ENCODE data around the gene NUP62.

Gene NUP62

GRCh38 chr19:49913720-49914119 is 15.6 kb downstream of the NUP62 start:
- Histone ChIP-seq H3K79me2 (ENCODE audit: insufficient read depth, low read length) (peaks cover 93% of the 10 kb centered on the region), H3K4me3 (ENCODE audit: low read depth in 1 of 2, low read length in 2 of 2) (no peak overlapping the region), H3K9ac (ENCODE audit: low read depth, low read length) (no peak overlapping the region), H3K4me1 (ENCODE audit: insufficient read depth, low read length) (no peaks in the 10 kb centered on the region), H4K20me1 (ENCODE audit: insufficient read depth, low read length) (peaks cover 89% of the 10 kb centered on the region), H3K27me3 (ENCODE audit: insufficient read depth, low read length, poor library complexity) (no peaks in the 10 kb centered on the region), H3K36me3 (ENCODE audit: insufficient read depth, low read length) (peaks cover 93% of the 10 kb centered on the region), H3K9me3 (ENCODE audit: insufficient read depth, low read length, severe bottlenecking) (no peaks in the 10 kb centered on the region), H3K27ac (ENCODE audit: low read length) (no peak overlapping the region), H2AFZ (ENCODE audit: low read depth, low read length) (no peak overlapping the region), H3K4me2 (ENCODE audit: insufficient read depth, low read length) (no peak overlapping the region)
- TF ChIP-seq CTCF (IDR thresholded peaks at IDR 0.05; ENCODE audit: borderline replicate concordance, extremely low read depth, low read length, poor library complexity, severe bottlenecking) = no peak
- no peak for TF ChIP-seq EZH2 (IDR thresholded peaks at IDR 0.05; ENCODE audit: borderline replicate concordance, low read depth, low read length, severe bottlenecking)
- ATAC-seq (ENCODE audit: insufficient read depth, low read depth) (no peak), DNase-seq (no peak)

- DNase-seq = no peak
- TF ChIP-seq EZH2 (IDR thresholded peaks at IDR 0.05; ENCODE audit: borderline replicate concordance, low read depth, low read length, severe bottlenecking) = no peak
- TF ChIP-seq CTCF (IDR thresholded peaks at IDR 0.05; ENCODE audit: borderline replicate concordance, extremely low read depth, low read length, poor library complexity, severe bottlenecking) = peak; percentile 13
- Histone ChIP-seq H3K36me3 (ENCODE audit: insufficient read depth, low read length) (peaks cover 94% of the 10 kb centered on the region), H3K27me3 (ENCODE audit: insufficient read depth, low read length, poor library complexity) (no peaks in the 10 kb centered on the region), H2AFZ (ENCODE audit: low read depth, low read length) (no peak overlapping the region), H3K4me1 (ENCODE audit: insufficient read depth, low read length) (no peaks in the 10 kb centered on the region), H4K20me1 (ENCODE audit: insufficient read depth, low read length) (peaks cover 90% of the 10 kb centered on the region), H3K27ac (ENCODE audit: low read length) (no peak overlapping the region), H3K79me2 (ENCODE audit: insufficient read depth, low read length) (peaks cover 93% of the 10 kb centered on the region), H3K4me2 (ENCODE audit: insufficient read depth, low read length) (no peak overlapping the region), H3K9me3 (ENCODE audit: insufficient read depth, low read length, severe bottlenecking) (no peaks in the 10 kb centered on the region), H3K9ac (ENCODE audit: low read depth, low read length) (no peak overlapping the region), H3K4me3 (ENCODE audit: low read depth in 1 of 2, low read length in 2 of 2) (no peak overlapping the region)
- ATAC-seq (ENCODE audit: insufficient read depth, low read depth) = no peak
Observed at GRCh38 chr19:49912965-49913685, 16.2 kb downstream of the NUP62 start.

GRCh38 chr19:49911381-49912145 is 17.7 kb downstream of the NUP62 start:
- H2AFZ ChIP-seq (ENCODE audit: low read depth, low read length) = no peak overlapping the region
- H3K4me3 ChIP-seq (ENCODE audit: low read depth in 1 of 2, low read length in 2 of 2) = no peak overlapping the region
- TF ChIP-seq CTCF (IDR thresholded peaks at IDR 0.05; ENCODE audit: borderline replicate concordance, extremely low read depth, low read length, poor library complexity, severe bottlenecking) (no peak), EZH2 (IDR thresholded peaks at IDR 0.05; ENCODE audit: borderline replicate concordance, low read depth, low read length, severe bottlenecking) (no peak)
- no peak for DNase-seq
- peaks cover 4% of the 10 kb centered on the region; the same call in 1 of the 2 replicates for H3K4me1 ChIP-seq (ENCODE audit: insufficient read depth, low read length)
- peaks cover 79% of the 10 kb centered on the region for H3K79me2 ChIP-seq (ENCODE audit: insufficient read depth, low read length)
- H4K20me1 ChIP-seq (ENCODE audit: insufficient read depth, low read length) = peaks cover 89% of the 10 kb centered on the region
- H3K9me3 ChIP-seq (ENCODE audit: insufficient read depth, low read length, severe bottlenecking) = no peaks in the 10 kb centered on the region
- no peak for ATAC-seq (ENCODE audit: insufficient read depth, low read depth)
- H3K27me3 ChIP-seq (ENCODE audit: insufficient read depth, low read length, poor library complexity) = no peaks in the 10 kb centered on the region
- no peak overlapping the region for H3K27ac ChIP-seq (ENCODE audit: low read length)
- no peak overlapping the region for H3K4me2 ChIP-seq (ENCODE audit: insufficient read depth, low read length)
- no peak overlapping the region for H3K9ac ChIP-seq (ENCODE audit: low read depth, low read length)
- peaks cover 94% of the 10 kb centered on the region for H3K36me3 ChIP-seq (ENCODE audit: insufficient read depth, low read length)
